ENCODE results near the gene RORB.

The RORB gene

DNA sequence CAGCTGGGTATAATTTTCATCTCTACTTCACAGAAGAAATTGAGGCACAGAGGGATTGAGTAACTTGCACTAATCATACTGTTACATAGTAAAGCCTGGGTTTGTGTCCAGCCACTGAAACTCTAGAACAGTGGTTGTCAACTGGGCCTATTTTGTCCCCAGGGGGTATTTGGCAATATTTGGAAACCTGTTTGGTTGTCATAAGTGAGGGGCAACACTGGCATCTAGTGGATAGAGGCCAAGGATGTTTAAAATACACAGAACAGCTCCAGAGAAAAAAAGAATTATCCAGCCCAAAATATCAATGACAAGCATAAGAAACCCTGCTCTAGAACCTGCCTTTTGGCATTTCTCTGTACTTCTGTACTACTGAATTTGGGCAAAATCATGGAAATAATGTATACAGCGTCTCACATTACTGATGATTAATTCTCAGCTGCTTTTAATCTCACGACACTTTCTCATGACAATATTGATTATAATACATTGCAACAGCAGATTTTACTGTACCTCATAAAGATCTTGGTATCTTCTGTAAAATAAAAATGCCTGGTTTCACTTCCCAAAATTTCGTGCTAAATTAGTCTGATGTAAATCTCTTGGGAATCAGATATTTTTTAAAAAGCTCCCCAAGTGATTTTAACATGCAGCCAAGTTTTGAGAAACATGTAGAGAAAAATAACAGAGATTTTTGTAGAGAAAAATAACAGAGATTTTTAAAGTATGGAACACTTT lies 112.7 kb downstream of the RORB start:
- peak in 1 of 3 donors; percentile 3 for DNase-seq

DNA sequence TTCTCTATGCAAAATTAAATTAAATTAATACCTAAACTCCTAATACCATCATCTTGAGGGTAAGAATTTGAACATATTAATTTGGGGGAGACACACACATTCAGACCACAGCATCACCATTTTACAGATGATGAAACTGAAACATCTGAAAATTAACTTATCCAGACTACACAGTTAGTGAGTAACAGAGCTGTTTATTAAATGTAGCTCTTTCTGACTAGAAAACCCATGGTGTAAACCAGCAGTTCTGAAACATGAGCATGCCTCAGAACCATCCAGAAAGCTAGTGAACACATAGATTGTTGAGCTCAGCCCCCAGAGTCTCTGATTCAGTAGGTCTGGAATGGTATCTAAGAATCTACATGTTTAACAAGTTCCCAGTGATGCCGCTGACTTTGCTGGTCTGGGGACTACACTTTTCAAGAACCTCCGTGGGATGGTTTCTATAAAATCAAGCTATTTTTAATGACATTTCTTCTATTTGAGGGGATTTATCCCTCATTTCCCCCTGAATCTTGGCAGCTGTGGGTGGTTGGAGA lies 113.5 kb downstream of the RORB start:
- DNase-seq = no peak

DNA sequence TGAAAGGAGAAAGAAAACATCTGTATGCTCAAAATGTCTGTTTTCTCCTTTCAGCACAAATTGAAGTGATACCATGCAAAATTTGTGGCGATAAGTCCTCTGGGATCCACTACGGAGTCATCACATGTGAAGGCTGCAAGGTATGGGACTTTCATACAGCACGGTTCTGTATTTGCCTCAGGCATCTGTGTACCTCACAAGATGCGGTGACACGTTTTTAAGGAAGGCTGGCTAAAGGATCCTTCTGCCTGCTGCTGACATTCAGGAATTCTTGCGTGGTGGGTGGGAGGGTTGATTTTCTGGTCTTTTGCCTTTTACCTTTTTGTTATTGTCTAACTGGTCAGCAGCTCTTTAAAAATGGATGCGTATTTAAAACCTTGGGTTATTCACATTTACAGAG lies 133.1 kb downstream of the RORB start:
- DNase-seq = no peak

DNA sequence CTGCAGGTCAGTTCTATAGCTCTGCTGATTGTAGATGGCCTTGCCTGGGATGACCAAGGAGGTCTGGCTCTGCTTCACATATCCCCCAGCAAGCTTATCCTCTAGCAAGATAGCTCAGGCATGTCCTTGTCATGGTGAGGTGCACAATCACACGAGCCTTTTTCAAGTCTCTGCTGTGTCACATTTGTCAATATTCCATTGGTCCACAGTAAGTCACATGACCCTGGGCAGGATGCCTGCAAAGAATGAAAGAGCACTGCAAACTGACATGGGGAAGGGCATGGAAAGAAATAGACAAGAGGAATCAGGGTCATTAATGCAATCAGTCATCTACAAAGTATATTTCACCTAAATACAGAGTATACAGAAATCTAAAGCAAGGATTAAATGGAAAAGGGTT lies 142.0 kb downstream of the RORB start:
- DNase-seq = no peak

DNA sequence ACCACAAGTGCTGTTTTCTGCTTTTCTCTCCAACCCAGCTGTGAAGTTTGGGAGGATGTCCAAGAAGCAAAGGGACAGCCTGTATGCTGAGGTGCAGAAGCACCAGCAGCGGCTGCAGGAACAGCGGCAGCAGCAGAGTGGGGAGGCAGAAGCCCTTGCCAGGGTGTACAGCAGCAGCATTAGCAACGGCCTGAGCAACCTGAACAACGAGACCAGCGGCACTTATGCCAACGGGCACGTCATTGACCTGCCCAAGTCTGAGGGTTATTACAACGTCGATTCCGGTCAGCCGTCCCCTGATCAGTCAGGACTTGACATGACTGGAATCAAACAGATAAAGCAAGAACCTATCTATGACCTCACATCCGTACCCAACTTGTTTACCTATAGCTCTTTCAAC lies 145.2 kb downstream of the RORB start:
- no peak for DNase-seq

DNA sequence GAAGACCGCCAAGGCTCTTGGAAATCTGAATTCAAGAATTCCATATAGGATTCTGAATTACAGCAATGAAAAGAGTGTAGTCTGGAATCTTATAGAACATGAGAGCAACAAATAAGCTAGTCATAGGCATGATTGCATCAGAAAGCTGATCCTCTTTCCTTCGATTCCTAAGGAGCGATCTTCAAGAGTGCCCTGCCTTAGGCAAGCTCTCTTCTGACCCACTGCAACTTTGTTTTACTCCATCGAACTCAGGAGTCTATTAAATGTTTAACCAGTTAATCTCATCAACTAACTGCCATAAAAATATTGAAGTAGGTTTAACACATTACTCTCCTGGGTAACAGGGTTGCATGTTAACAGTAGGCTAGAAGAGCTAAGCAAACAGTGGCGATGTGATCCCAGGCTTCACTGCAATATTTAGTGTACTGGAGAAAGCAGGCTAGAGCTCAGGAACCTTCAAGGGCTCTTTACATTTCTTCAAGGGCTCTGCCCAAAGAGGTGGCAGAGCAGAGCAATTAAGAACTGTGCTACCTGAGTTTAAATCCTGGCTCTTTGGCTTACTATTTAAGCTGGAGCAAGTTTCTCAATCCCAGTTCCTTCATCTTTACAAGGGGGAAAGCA lies 146.3 kb downstream of the RORB start:
- no peak for DNase-seq

DNA sequence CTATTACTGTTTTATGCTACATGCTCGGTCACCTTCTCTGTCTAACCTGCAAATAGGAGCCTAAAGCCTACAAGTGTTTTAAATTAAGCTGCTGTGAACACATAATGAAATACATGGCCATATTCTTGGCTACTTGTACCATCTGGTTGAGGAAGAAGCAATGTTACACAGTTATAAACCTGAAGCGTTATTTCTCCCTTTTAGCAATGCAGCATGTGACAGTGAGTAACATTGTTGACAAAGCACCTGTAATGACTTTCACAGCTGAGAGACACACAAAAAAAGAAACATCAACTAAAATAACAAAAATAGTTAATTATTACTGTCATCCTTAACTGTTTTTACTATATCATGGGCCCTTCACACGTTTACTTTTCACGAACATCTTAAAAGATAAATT lies 146.9 kb downstream of the RORB start:
- no peak for DNase-seq

DNA sequence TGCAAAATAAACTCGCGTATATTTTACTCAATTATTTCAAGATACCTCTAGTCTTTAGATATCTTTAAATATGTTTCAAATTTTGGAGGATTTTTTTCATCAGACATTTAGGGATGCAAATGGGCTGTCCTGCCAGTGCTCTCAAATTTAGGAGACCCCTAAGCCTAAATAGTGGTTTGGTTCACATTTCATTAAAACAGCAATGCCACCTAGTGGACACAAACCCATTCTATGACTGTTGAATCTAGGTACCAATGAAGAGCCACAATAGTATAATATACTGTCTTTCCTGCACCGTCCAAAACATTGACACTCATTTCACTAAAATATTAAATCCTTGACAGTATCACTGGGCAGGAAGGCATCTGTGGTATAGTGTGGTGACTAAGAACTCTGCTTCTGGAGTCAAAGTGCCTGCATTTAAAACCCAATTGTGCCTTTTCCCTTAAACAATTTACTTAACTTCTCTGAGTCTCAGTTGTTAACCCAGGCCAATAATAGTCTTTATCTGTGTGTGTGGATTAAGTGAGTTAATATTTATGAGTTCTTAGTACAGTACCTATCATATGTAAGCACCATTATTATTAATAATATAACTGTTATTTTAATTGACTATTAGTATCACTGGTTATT lies 148.0 kb downstream of the RORB start:
- peak in 2 of 3 donors; percentile 12 to 17 for DNase-seq

DNA sequence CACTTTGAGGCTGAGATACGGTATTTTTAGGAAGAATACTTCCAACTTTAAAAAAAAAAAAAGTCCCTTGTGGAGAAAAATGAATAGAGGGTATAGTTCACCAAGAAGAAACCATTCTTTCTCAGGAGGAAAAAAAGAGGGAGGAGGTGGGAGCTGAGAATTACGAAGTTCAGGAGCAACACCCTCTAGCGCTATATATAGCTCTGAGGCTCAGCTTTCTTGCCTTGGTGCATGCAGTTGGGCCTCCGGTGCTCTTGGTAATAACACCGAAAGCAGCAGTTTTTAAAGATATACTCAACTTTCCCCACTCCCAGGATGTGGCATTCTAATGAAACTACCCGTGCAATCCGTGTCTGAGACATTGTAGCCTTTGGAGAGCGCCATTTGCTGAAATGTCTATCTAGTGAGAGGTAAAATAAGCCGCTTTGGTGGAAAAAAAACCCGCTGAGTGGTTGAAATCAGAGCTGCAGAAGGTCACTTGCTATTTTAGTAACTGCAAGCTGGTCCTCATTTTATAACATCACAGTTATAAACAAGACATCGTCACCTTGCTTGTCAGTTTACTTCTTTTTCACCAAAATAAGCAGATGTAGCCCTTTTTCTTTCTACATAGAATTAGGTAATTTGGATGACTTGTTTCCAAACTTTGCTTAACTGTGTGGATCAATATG lies 156.4 kb downstream of the RORB start:
- no peak for DNase-seq

DNA sequence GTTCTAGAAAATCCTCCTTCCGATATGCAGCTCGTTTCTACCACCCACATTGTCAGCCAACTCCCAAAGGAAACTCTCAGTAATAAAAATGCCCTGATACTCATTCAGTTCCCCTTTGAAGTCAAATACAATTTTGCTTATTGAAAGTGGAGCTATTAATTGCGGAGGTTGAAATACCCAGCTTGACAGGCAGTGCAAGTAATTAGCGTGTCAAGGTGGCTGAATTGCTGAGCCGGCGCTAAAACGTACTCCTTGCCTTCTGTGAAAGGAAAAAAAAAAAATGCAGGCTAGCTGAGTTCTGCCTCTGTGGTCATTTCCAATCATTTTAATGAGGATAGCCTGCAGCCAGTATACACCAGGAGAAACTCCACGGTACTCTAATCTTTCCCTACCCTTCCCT lies 165.5 kb downstream of the RORB start:
- DNase-seq = no peak

DNA sequence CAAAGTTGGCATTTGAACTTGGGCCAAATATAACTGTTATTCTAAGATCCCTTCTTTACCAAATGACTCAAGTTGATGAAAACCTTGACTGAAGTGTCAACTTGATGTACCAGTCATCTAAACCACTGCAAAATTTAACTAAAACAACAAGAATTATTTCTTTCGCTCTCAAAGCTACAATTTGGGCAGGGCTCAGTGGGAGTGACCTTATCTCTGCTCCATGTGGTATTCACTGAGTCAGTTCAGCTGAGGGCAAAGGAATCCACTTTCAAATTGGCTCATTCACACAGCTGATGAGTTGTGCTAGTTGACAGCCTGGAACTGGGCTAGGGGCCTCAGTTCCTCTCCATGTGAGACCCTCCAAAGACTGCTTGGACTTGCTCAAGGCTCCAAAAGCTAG lies 166.3 kb downstream of the RORB start:
- DNase-seq = no peak

DNA sequence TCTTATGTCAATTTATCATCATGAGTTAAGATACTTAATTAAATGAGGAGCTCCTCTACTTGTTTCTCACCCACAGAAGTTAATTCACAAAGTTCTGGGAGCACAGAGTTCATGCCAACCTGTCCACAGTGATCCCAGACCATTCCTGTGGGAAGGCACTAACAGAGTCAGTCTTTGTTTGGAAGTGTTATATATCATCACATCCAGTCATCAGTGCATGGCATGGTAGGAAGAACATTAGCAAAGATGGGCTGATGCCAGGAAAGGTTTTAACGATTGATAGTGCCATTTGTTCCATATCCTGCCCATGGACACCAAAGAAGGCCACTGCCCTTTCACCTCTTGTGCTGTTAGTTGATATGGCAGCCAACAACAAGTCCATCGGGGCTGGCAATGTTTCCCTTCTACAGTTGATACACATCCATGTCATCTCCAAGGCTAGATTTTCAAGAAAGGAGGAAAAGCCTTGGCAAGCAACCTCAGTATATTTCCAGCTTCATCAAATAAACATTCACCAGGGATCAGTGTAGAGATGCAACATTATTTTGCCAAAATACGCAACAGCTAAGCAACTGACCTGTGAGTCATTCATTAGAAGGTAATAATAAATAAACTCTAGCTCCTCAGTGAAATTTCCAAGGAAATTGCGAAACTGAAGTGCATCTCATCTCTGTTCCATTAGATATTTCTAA lies 169.6 kb downstream of the RORB start:
- DNase-seq = no peak

DNA sequence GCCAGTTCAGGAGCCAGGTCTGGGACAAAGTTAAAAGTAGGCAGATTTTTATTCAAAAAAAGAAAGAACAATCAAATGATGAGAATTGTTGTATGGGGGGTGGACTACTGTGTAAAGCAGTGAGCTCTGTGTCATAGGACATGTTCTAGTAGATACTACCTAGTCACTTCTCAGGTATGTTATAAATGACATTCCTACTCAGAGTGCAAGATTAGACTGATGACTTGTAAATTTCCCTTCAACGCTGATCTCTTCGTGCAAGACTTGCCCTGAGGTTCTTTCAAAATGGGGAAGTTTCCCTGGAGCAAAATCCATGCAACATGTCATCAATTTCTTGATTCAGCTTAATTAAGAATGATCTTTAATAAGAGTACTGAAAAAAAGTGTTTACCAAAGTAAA lies 175.1 kb downstream of the RORB start:
- DNase-seq = no peak

DNA sequence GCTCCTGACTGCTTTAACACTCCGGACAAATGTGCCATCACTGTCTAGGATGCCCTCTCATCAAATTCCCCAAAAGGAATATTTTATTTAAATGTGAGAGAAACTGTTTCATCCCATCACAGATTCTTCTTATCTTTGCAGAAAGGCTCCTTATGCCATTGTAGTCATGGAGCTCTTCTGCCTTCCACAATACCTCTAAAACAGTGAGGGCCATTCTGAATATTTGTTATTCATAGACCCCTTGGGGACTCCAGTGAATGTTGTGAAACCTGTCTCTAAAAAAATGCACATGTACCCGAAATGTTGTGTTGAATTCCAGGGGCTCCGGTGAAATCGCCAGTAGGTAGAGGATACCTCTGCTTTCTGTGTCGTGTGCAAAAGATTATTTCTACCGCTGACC lies 176.9 kb downstream of the RORB start:
- DNase-seq = no peak

DNA sequence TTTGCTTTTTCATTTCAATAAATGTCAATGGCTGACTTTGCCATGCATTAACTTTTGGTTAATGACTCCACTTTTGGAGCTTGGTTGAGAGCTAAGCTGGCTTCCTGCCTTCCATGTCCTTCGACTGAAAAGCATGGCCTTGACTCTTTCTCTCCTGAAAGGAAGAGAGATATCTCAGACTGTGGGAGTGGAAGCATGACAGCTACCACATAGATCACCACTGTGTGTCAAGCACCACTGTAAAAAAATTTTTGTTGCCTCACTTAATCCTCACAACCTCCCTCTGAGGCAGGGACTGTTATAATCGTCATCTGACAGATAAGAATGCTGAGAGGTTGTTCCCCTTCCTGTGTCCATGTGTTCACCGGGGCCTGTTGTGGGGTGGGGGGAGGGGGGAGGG lies 184.8 kb downstream of the RORB start:
- DNase-seq = no peak

DNA sequence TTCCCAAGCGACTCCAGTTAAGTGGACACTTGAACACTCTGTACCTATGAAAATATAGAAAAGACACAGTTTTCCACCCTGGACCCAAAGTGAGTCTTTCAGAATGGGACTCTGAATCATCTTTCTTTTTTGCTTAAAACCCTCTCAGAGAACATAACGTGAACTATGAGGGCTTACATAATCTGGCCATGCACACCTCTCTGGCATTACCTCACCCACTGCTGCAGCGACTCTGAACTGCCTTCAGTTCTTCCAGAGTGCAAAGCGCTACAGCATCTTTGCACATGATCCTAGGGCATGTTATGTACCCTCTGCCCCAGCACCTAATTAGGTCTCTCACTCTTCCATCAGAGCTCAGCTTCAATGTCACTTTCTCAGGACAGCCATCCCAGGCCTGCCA lies 186.2 kb downstream of the RORB start:
- no peak for DNase-seq

DNA sequence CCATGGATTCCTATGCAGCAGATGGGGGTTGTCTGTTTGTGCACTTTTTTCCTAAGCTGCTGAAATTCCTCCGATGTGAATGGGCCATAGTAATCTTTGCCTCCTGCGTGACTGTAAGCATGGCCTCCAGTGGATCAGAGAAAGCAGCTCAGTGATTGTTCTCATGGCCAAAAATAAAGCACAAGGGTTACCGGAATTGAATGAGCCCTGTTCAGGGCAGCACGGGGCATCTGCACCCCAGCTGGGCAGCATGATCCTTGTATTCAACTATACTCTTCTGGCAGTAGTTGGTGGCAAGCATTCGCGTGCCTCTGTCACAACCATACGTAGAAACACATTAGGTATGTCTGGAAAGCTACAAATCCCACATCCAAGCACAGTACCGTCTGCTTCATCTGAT lies 193.9 kb downstream of the RORB start:
- no peak for DNase-seq

DNA sequence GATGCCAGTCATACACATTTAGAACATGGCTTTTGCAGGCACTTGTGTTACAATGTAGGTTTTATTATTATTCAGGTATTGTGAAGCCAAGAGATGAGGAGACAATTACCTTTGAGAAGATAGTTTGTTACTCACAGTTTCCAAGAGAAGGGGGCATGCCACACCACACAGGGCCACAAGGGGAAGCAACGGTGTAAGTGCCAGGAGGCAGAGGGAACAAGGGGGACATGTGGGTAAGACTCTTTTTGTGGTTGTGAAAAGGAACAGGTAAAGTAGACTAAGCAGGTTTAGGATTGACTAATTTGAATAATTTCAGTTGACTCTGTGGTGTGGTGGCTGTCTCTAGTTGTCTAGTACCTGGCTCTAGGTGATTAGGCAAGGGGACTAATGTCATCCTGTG lies 199.4 kb downstream of the RORB start:
- DNase-seq = no peak

DNA sequence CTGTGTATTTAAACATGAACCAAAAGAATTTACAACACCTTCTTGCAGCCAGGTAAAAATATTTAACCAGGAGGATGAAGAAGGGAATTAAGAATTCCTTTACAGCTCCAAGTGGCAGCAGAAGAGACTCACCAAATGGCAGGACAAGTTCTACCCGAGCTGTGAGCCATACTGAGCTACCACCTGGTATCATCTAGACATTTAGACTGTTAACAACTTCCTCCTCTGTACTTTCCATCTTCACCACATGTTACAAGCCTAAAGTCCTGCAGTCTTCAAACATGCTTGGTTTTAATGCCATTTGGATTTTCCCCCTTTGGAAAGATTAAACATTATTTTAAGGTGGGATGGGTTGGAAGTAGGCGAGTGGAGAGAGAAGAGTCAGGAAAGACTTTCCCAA lies 200.4 kb downstream of the RORB start:
- DNase-seq = no peak

DNA sequence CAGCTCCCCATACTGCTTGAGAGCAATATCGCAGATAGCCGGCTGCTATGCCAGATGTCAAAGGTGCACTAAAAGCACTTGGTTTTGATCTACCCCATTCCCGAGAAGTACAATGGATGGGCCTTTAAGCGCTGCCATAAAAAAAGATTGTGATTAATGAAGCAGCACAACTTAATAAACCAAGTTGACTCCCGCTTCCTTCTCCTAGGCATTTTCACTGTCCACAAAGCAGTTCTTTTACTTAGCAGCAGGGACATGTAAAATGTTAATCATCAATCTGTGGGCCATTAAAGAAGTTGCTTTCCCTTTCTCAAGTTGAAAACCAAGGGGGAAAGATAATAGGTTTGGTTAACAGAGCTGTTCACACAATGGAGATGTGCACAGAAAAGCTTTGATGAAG lies 214.2 kb downstream of the RORB start:
- no peak for DNase-seq

DNA sequence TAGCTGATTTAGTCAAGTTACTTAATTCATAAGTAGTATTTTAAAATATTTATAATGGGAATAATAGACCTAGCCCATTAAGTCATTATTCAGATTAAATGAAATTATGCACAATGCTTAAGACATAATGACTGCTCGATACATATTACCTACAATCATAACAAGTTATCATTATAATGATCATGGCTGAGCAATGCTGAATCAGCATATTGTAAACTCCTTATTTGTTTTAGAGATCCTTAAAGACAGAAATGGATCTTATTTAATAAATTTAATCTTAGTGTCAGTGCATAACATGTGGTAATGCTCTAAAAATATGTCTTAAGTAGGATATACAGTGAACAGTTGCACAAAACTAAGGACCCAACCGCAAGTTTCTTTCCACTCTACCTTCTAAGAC lies 221.6 kb downstream of the RORB start:
- DNase-seq = no peak

DNA sequence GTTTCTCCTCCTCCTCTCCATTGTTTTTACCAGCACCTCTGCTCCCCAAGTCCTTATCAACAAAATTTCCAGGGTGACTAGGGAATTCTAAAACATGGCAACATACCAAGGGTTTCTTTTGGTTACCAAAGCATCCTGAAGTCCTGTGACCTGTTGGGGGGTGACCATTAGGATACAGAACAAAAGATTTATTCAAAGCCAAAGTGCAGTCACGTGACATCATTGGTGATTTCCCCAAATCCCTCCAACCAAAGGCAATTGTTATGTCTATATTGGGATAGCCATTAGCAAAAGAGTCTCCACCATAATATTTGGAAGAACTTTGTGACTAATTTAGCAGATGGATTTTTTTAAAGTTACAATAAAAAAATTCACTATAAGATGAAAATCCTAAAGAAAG lies 222.2 kb downstream of the RORB start:
- DNase-seq = no peak

Data from suppressor macrophage treated with lipopolysaccharide for 1 hour (primary cell).